GM18505 (cell line): ENCODE results near the gene C3AR1.
"Not testable (repeated sequence)": the region's sequence is repeated elsewhere in the genome, so short reads cannot be mapped to it uniquely, and the experiment has no call there.

Experiments
- ATAC-seq: cut with Tn5 transposase; IDR thresholded peaks from one replicate; pipeline ENCODE4 v1.9.1; 2021; ENCODE audit not compliant: unreplicated experiment
- POLR2A ChIP-seq: IDR thresholded peaks from 4 replicates; pipeline ENCODE4 v1.6.1; 2011; ENCODE audit warnings: borderline replicate concordance; ENCODE audit not compliant: insufficient read depth, insufficient read length; ENCODE audit errors: extremely low read depth

Gene C3AR1

GRCh38 chr12:8065991-8066594 is at the start of gene C3AR1:
Gene C3AR1 (minus strand): TSS chr12:8066359. CDS start chr12:8060185, 6,174 bp downstream.
- TF ChIP-seq POLR2A, result no peak
- no peak for ATAC-seq

- not testable (repeated sequence) for ATAC-seq
Observed at GRCh38 chr12:8113117-8113516, 47.0 kb upstream of the C3AR1 start.

- no peak for TF ChIP-seq POLR2A
- no peak for ATAC-seq
Observed at GRCh38 chr12:8108808-8109398, 42.7 kb upstream of the C3AR1 start.

- no peak for ATAC-seq
- TF ChIP-seq POLR2A, result no peak
Observed at GRCh38 chr12:8099235-8099634, 33.1 kb upstream of the C3AR1 start.

- TF ChIP-seq POLR2A, result no peak
- no peak for ATAC-seq
Observed at GRCh38 chr12:8096281-8096915, 30.2 kb upstream of the C3AR1 start.

- ATAC-seq, result no peak
- TF ChIP-seq POLR2A, result no peak
Observed at GRCh38 chr12:8093291-8093690, 27.1 kb upstream of the C3AR1 start.

- no peak for ATAC-seq
- no peak for TF ChIP-seq POLR2A
Observed at GRCh38 chr12:8089716-8090115, 23.6 kb upstream of the C3AR1 start.

- ATAC-seq, result not testable (repeated sequence)
Observed at GRCh38 chr12:8089277-8089676, 23.1 kb upstream of the C3AR1 start.

- no peak for TF ChIP-seq POLR2A
- ATAC-seq, result no peak
Observed at GRCh38 chr12:8088574-8088973, 22.4 kb upstream of the C3AR1 start.

GRCh38 chr12:8087666-8088065 is 21.5 kb upstream of the C3AR1 start:
- no peak for TF ChIP-seq POLR2A
- ATAC-seq, result no peak

- not testable (repeated sequence) for ATAC-seq
Observed at GRCh38 chr12:8084351-8084750, 18.2 kb upstream of the C3AR1 start.

- no peak for ATAC-seq
- TF ChIP-seq POLR2A, result no peak
Observed at GRCh38 chr12:8082808-8083100, 16.6 kb upstream of the C3AR1 start.

GRCh38 chr12:8081251-8081920 is 15.2 kb upstream of the C3AR1 start:
- no peak for TF ChIP-seq POLR2A
- ATAC-seq, result no peak

GRCh38 chr12:8080120-8080519 is 14.0 kb upstream of the C3AR1 start:
- no peak for TF ChIP-seq POLR2A
- ATAC-seq, result no peak

GRCh38 chr12:8078916-8079315 is 12.8 kb upstream of the C3AR1 start:
- ATAC-seq, result no peak
- no peak for TF ChIP-seq POLR2A

GRCh38 chr12:8078398-8078797 is 12.2 kb upstream of the C3AR1 start:
- TF ChIP-seq POLR2A, result no peak
- ATAC-seq, result no peak
